Brain microvascular endothelial cell (primary cell): ENCODE measurements around the gene LSM14A.

ENCODE experiments used
- DNase-seq: peaks from one replicate; pipeline ENCODE4 v3.0.0-alpha.2; 2020
- H3K27ac ChIP-seq: fragments of 250-450 bp; sonication (Bioruptor Pico); 2 replicates; pipeline ENCODE4 v1.5.1; 2020; ENCODE audit warnings: mild to moderate bottlenecking, moderate library complexity
- H3K27me3 ChIP-seq: fragments of 250-450 bp; sonication (Bioruptor Pico); replicated peaks from 2 replicates; pipeline ENCODE4 v1.5.1; 2020; ENCODE audit warnings: mild to moderate bottlenecking
- H3K36me3 ChIP-seq: fragments of 250-450 bp; sonication (Bioruptor Pico); replicated peaks from 2 replicates; pipeline ENCODE4 v1.5.1; 2020; ENCODE audit warnings: mild to moderate bottlenecking
- H3K4me3 ChIP-seq: 2 replicates; pipeline ENCODE4 v1.5.1; 2011; ENCODE audit warnings: low read depth, mild to moderate bottlenecking, control low read depth, low read length, moderate library complexity
- in situ Hi-C: cut with HindIII; loops from 2 replicates; pipeline ENCODE4 v1.10.0; 2017; ENCODE audit warnings: low sequenced_read_pairs, low pct_ligation_motif_present
- TF ChIP-seq, protein P1 (sequence below): IDR thresholded peaks from 2 replicates; pipeline ENCODE4 v1.5.1; 2011; ENCODE audit warnings: low read depth, mild to moderate bottlenecking, moderate library complexity, low read length, control low read depth, inconsistent platforms; ENCODE audit errors: missing control alignments

LSM14A gene

GRCh38 chr19:34263745-34264237 lies 91.5 kb downstream of the LSM14A start:
- H3K27me3 ChIP-seq, result no peaks in the 10 kb centered on the region
- in situ Hi-C loops, result no loop called here
- H3K4me3 ChIP-seq, result no peak overlapping the region
- no peak overlapping the region for H3K27ac ChIP-seq
- DNase-seq, result no peak
- H3K36me3 ChIP-seq, result no peaks in the 10 kb centered on the region
- TF ChIP-seq, protein P1, sequence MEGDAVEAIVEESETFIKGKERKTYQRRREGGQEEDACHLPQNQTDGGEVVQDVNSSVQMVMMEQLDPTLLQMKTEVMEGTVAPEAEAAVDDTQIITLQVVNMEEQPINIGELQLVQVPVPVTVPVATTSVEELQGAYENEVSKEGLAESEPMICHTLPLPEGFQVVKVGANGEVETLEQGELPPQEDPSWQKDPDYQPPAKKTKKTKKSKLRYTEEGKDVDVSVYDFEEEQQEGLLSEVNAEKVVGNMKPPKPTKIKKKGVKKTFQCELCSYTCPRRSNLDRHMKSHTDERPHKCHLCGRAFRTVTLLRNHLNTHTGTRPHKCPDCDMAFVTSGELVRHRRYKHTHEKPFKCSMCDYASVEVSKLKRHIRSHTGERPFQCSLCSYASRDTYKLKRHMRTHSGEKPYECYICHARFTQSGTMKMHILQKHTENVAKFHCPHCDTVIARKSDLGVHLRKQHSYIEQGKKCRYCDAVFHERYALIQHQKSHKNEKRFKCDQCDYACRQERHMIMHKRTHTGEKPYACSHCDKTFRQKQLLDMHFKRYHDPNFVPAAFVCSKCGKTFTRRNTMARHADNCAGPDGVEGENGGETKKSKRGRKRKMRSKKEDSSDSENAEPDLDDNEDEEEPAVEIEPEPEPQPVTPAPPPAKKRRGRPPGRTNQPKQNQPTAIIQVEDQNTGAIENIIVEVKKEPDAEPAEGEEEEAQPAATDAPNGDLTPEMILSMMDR, result no peak

GRCh38 chr19:34265221-34265650 lies 92.9 kb downstream of the LSM14A start:
- Histone ChIP-seq H3K4me3 (no peak overlapping the region), H3K27ac (no peak overlapping the region), H3K27me3 (no peaks in the 10 kb centered on the region), H3K36me3 (no peaks in the 10 kb centered on the region)
- DNase-seq, result no peak
- in situ Hi-C loops, result no loop called here
- TF ChIP-seq, protein P1, result no peak

- TF ChIP-seq, protein P1, result no peak
- in situ Hi-C loops, result no loop called here
- H3K4me3 ChIP-seq, result no peak overlapping the region
- peaks cover 5% of the 10 kb centered on the region for H3K36me3 ChIP-seq
- H3K27ac ChIP-seq, result peak overlapping the region; percentile 68
- no peaks in the 10 kb centered on the region for H3K27me3 ChIP-seq
- no peak for DNase-seq
These were observed 96.8 kb downstream of the LSM14A start for GRCh38 chr19:34269081-34269480.

DNA sequence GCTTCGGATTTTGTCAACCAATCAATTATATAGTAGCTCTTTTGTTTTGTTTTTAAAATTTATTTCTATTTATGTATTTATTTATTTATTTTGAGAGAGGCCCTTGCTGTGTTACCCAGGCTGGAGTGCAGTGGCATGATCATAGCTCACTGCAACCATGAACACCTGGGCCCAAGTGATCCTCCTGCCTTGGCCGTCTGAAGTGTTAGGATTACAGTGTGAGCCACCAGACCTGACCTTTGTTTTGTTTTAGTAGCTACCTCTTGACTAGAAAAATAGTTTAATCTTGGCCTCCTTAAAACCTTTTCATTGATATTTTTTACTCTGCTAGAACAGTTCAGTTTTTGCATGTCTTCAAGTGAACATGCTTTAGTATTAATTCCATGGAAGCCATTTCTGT lies 97.2 kb downstream of the LSM14A start:
- Histone ChIP-seq H3K27ac (peak overlapping the region; percentile 68), H3K27me3 (no peaks in the 10 kb centered on the region), H3K4me3 (no peak overlapping the region), H3K36me3 (peaks cover 5% of the 10 kb centered on the region)
- TF ChIP-seq, protein P1, result no peak
- in situ Hi-C loops, result no loop called here
- DNase-seq, result no peak

- Histone ChIP-seq H3K36me3 (peaks cover 5% of the 10 kb centered on the region), H3K4me3 (peak overlapping the region; percentile 9), H3K27ac (peak overlapping the region; percentile 68), H3K27me3 (no peaks in the 10 kb centered on the region)
- TF ChIP-seq, protein P1, result no peak
- DNase-seq, result peak; percentile 48
- in situ Hi-C loops, result no loop called here
These were observed 97.8 kb downstream of the LSM14A start for GRCh38 chr19:34269968-34270621.

- TF ChIP-seq, protein P1, result no peak
- Histone ChIP-seq H3K27me3 (no peaks in the 10 kb centered on the region), H3K4me3 (no peak overlapping the region), H3K27ac (peak overlapping the region; percentile 96), H3K36me3 (peaks cover 5% of the 10 kb centered on the region)
- DNase-seq, result no peak
- in situ Hi-C loops, result no loop called here
These were observed 100.8 kb downstream of the LSM14A start for GRCh38 chr19:34273121-34273520.
